Right ventricle myocardium inferior (tissue), 1 donor: ENCODE data around the gene SUB1. TPM values are rescaled to one million over a fixed set of nuclear protein-coding genes. Genes with fewer than 3 reads are reported as not detected.

Experiments used
- ATAC-seq: fragments of 200-7000 bp; cut with Tn5 transposase; one replicate; pipeline ENCODE4 v1.9.1; 2020; ENCODE audit warnings: mild to moderate bottlenecking, moderate library complexity
- DNase-seq: peaks from one replicate; pipeline ENCODE4 v3.0.0; 2021; ENCODE audit errors: missing footprints
- intact Hi-C: fragments of 100-400 bp; cut with DNase I; formaldehyde crosslinking; loops from one replicate; pipeline ENCODE4 v1.11.0; 2022
- total RNA-seq: library from RNA; stranded (reverse); fragmentation: NEBNext Ultra II Directional; extraction: Animal tissue kit (Norgen Biotek cat#: 25700); gene quantifications from one replicate; pipeline ENCODE4 v1.2.1, GENCODE V29; 2021
- donor health status: DM: no; HTN: yes; CAD: no; lungs with severe emphysema.

Gene SUB1
- total RNA-seq, 1 donor from 2014 or later = 187 TPM

GRCh38 chr5:32589942-32590869 lies 4.8 kb downstream of the SUB1 start:
- intact Hi-C loops = loop anchor here (1.0 kb wide), 1 partner anchor 101 kb away; no protein-coding TSS in a partner anchor
- DNase-seq (no peak), ATAC-seq (no peak)

GRCh38 chr5:32595118-32595517 lies 9.8 kb downstream of the SUB1 start:
- no peak for DNase-seq
- no peak for ATAC-seq
- intact Hi-C loops = no loop called here

- DNase-seq = no peak
- no peak for ATAC-seq
- intact Hi-C loops = no loop called here
These were observed 11.8 kb downstream of the SUB1 start for GRCh38 chr5:32597041-32597629.

GRCh38 chr5:32598260-32598937 lies 13.0 kb downstream of the SUB1 start:
- intact Hi-C loops = no loop called here
- DNase-seq (no peak), ATAC-seq (no peak)

- intact Hi-C loops = no loop called here
- peak; percentile 62 for ATAC-seq
These were observed 13.7 kb downstream of the SUB1 start for GRCh38 chr5:32598997-32599549.

GRCh38 chr5:32600054-32600622 lies 14.8 kb downstream of the SUB1 start:
- peak; percentile 87 for ATAC-seq
- DNase-seq = no peak
- intact Hi-C loops = no loop called here

More at GRCh38 chr5:32598997-32599549, 13.7 kb downstream of the SUB1 start:
- DNase-seq = no peak

GRCh38 chr5:32601623-32602295 lies 16.4 kb downstream of the SUB1 start:
- DNase-seq (no peak), ATAC-seq (no peak)
- intact Hi-C loops = no loop called here

GRCh38 chr5:32602906-32603305 lies 17.5 kb downstream of the SUB1 start:
- ATAC-seq (no peak), DNase-seq (no peak)
- intact Hi-C loops = no loop called here

- DNase-seq (no peak), ATAC-seq (no peak)
- intact Hi-C loops = no loop called here
These were observed 19.7 kb downstream of the SUB1 start for GRCh38 chr5:32604800-32605765.

GRCh38 chr5:32605766-32606152 lies 20.4 kb downstream of the SUB1 start:
- ATAC-seq (no peak), DNase-seq (no peak)
- intact Hi-C loops = no loop called here

GRCh38 chr5:32612134-32612888 lies 27.0 kb downstream of the SUB1 start:
- DNase-seq (no peak), ATAC-seq (peak; percentile 23)
- intact Hi-C loops = no loop called here

GRCh38 chr5:32613050-32613672 lies 27.8 kb downstream of the SUB1 start:
- DNase-seq (peak; percentile 86), ATAC-seq (peak; percentile 72)
- intact Hi-C loops = loop anchor here (1.0 kb wide), 1 partner anchor 124 kb away; no protein-coding TSS in a partner anchor

- ATAC-seq (no peak), DNase-seq (no peak)
- intact Hi-C loops = no loop called here
These were observed 29.9 kb downstream of the SUB1 start for GRCh38 chr5:32615236-32615635.

GRCh38 chr5:32618962-32619361 lies 33.6 kb downstream of the SUB1 start:
- intact Hi-C loops = no loop called here
- peak; percentile 54 for ATAC-seq
- DNase-seq = no peak

GRCh38 chr5:32621256-32621655 lies 35.9 kb downstream of the SUB1 start:
- intact Hi-C loops = no loop called here
- no peak for ATAC-seq
- DNase-seq = no peak

GRCh38 chr5:32625106-32625505 lies 39.7 kb downstream of the SUB1 start:
- DNase-seq (no peak), ATAC-seq (no peak)
- intact Hi-C loops = no loop called here
